ENCODE results near the gene RPN2.

Gene RPN2

GRCh38 chr20:37243076-37243936, 64.2 kb downstream of the RPN2 start:
- no peak for DNase-seq (ENCODE audit: low read depth, low spot score)

- no peak for DNase-seq (ENCODE audit: low read depth, low spot score)
These were observed 64.9 kb downstream of the RPN2 start for GRCh38 chr20:37243937-37244571.

- DNase-seq (ENCODE audit: low read depth, low spot score) = no peak
These were observed 65.4 kb downstream of the RPN2 start for GRCh38 chr20:37244572-37244957.

- no peak for DNase-seq (ENCODE audit: low read depth, low spot score)
These were observed 66.4 kb downstream of the RPN2 start for GRCh38 chr20:37245216-37246150.

GRCh38 chr20:37246736-37247135, 67.6 kb downstream of the RPN2 start:
- DNase-seq (ENCODE audit: low read depth, low spot score) = no peak

GRCh38 chr20:37247547-37247946, 68.4 kb downstream of the RPN2 start:
- no peak for DNase-seq (ENCODE audit: low read depth, low spot score)

- DNase-seq (ENCODE audit: low read depth, low spot score) = no peak
These were observed 70.2 kb downstream of the RPN2 start for GRCh38 chr20:37249304-37249703.

- DNase-seq (ENCODE audit: low read depth, low spot score) = no peak
These were observed 72.8 kb downstream of the RPN2 start for GRCh38 chr20:37251825-37252477.

- DNase-seq (ENCODE audit: low read depth, low spot score) = no peak
These were observed 74.0 kb downstream of the RPN2 start for GRCh38 chr20:37253087-37253486.

- DNase-seq (ENCODE audit: low read depth, low spot score) = no peak
These were observed 75.2 kb downstream of the RPN2 start for GRCh38 chr20:37254114-37254878.

GRCh38 chr20:37256286-37256685, 77.2 kb downstream of the RPN2 start:
- DNase-seq (ENCODE audit: low read depth, low spot score) = no peak

- DNase-seq (ENCODE audit: low read depth, low spot score) = no peak
These were observed 78.4 kb downstream of the RPN2 start for GRCh38 chr20:37257530-37257929.

GRCh38 chr20:37257988-37258387, 78.9 kb downstream of the RPN2 start:
- no peak for DNase-seq (ENCODE audit: low read depth, low spot score)

- no peak for DNase-seq (ENCODE audit: low read depth, low spot score)
These were observed 79.9 kb downstream of the RPN2 start for GRCh38 chr20:37259031-37259430.

- no peak for DNase-seq (ENCODE audit: low read depth, low spot score)
These were observed 80.7 kb downstream of the RPN2 start for GRCh38 chr20:37259865-37260264.

- no peak for DNase-seq (ENCODE audit: low read depth, low spot score)
These were observed 81.8 kb downstream of the RPN2 start for GRCh38 chr20:37260923-37261322.

GRCh38 chr20:37261714-37262113, 82.6 kb downstream of the RPN2 start, which contains the start of gene GHRH:
TSS of gene GHRH (minus strand) at chr20:37261814. CDS start at chr20:37256889, 4,925 bp downstream.
- no peak for DNase-seq (ENCODE audit: low read depth, low spot score)

GRCh38 chr20:37262505-37262904, 83.4 kb downstream of the RPN2 start:
- DNase-seq (ENCODE audit: low read depth, low spot score) = no peak

- no peak for DNase-seq (ENCODE audit: low read depth, low spot score)
These were observed 84.6 kb downstream of the RPN2 start for GRCh38 chr20:37263686-37264085.

GRCh38 chr20:37265152-37265551, 86.0 kb downstream of the RPN2 start:
- no peak for DNase-seq (ENCODE audit: low read depth, low spot score)
